Activated B cell treated with CpG ODN at 0.5 μM for 24 hours (primary cell): Measurements from ENCODE around the gene SLAMF9. TPM values are rescaled to one million over a fixed set of nuclear protein-coding genes. Genes with fewer than 3 reads are reported as not detected.

Source experiments
- ATAC-seq: fragments of 200-7000 bp; cut with Tn5 transposase; one replicate; pipeline ENCODE4 v1.10.0; 2021; ENCODE audit warnings: low read depth, mild to moderate bottlenecking, moderate library complexity
- CTCF ChIA-PET: fragments of 350-600 bp; sonication (Branson Sonifier 250); formaldehyde crosslinking; loops from one replicate; lab custom pipeline; 2021; ENCODE audit warnings: antibody characterized with exemption; lab: Charles Lee
- POLR2A ChIA-PET: fragments of 350-600 bp; sonication (Branson Sonifier 250); formaldehyde crosslinking; loops from one replicate; lab custom pipeline; 2021; ENCODE audit warnings: antibody characterized with exemption; lab: Charles Lee
- DNase-seq: peaks from one replicate; pipeline ENCODE4 v3.0.0; 2022
- H3K27ac Mint-ChIP-seq: one replicate; pipeline ENCODE4 v1.8.0; 2020; ENCODE audit warnings: mixed read lengths
- H3K27me3 Mint-ChIP-seq: one replicate; pipeline ENCODE4 v1.8.0; 2021; ENCODE audit warnings: mixed read lengths
- H3K36me3 Mint-ChIP-seq: one replicate; pipeline ENCODE4 v1.8.0; 2021; ENCODE audit warnings: low read depth, mixed read lengths
- H3K4me1 Mint-ChIP-seq: one replicate; pipeline ENCODE4 v1.8.0; 2021; ENCODE audit warnings: mixed read lengths
- H3K4me3 Mint-ChIP-seq: one replicate; pipeline ENCODE4 v1.8.0; 2020; ENCODE audit warnings: mild to moderate bottlenecking, mixed read lengths
- H3K9me3 Mint-ChIP-seq: one replicate; pipeline ENCODE4 v1.8.0; 2020; ENCODE audit warnings: mixed read lengths
- CTCF ChIP-seq: fragments of 200-600 bp; IDR thresholded peaks from one replicate; pipeline ENCODE4 v1.8.0; 2022; ENCODE audit warnings: antibody characterized with exemption, mild to moderate bottlenecking
- intact Hi-C: fragments of 100-400 bp; cut with micrococcal nuclease; formaldehyde crosslinking; loops from one replicate; pipeline ENCODE4 v1.15.1; 2024
- total RNA-seq: library from RNA; stranded (reverse); gene quantifications from 2 replicates; pipeline ENCODE4 v1.2.3, GENCODE V29; 2022

SLAMF9 gene
- total RNA-seq, 1 donor from 2014 or later: not detected

GRCh38 chr1:159942632-159943277 is 11.3 kb downstream of the SLAMF9 start:
- ChIA-PET CTCF (no interaction called here), POLR2A (no interaction called here)
- peaks cover 34% of the 10 kb centered on the region for H3K27me3 Mint-ChIP-seq
- peaks cover 31% of the 10 kb centered on the region for H3K4me1 Mint-ChIP-seq
- no peak for TF ChIP-seq CTCF
- H3K27ac Mint-ChIP-seq: no peak overlapping the region
- no peak overlapping the region for H3K4me3 Mint-ChIP-seq
- intact Hi-C loops: no loop called here
- H3K36me3 Mint-ChIP-seq: no peaks in the 10 kb centered on the region
- no peaks in the 10 kb centered on the region for H3K9me3 Mint-ChIP-seq
- ATAC-seq: no peak
- DNase-seq: no peak

- Mint-ChIP-seq H3K4me1 (peaks cover 40% of the 10 kb centered on the region), H3K9me3 (no peaks in the 10 kb centered on the region), H3K27me3 (peaks cover 34% of the 10 kb centered on the region), H3K4me3 (no peak overlapping the region), H3K27ac (no peak overlapping the region), H3K36me3 (no peaks in the 10 kb centered on the region)
- CTCF ChIA-PET: interaction anchor here (7.6 kb wide), 1 partner anchor 64 kb away, joined by 76 read pairs; no protein-coding TSS in a partner anchor
- no peak for ATAC-seq
- DNase-seq: no peak
- POLR2A ChIA-PET: no interaction called here
- intact Hi-C loops: no loop called here
- TF ChIP-seq CTCF: no peak
Observed at GRCh38 chr1:159941591-159942560, 12.2 kb downstream of the SLAMF9 start.

- no peaks in the 10 kb centered on the region for H3K9me3 Mint-ChIP-seq
- H3K4me3 Mint-ChIP-seq: no peak overlapping the region
- H3K36me3 Mint-ChIP-seq: no peaks in the 10 kb centered on the region
- H3K27ac Mint-ChIP-seq: no peak overlapping the region
- ChIA-PET POLR2A (no interaction called here), CTCF (interaction anchor here (7.6 kb wide), 1 partner anchor 65 kb away, joined by 76 read pairs; no protein-coding TSS in a partner anchor)
- H3K27me3 Mint-ChIP-seq: peaks cover 29% of the 10 kb centered on the region
- peaks cover 47% of the 10 kb centered on the region for H3K4me1 Mint-ChIP-seq
- ATAC-seq (no peak), DNase-seq (no peak)
- TF ChIP-seq CTCF: no peak
- intact Hi-C loops: no loop called here
Observed at GRCh38 chr1:159941141-159941540, 12.9 kb downstream of the SLAMF9 start.

- no peak for TF ChIP-seq CTCF
- no peaks in the 10 kb centered on the region for H3K36me3 Mint-ChIP-seq
- ATAC-seq (no peak), DNase-seq (no peak)
- H3K9me3 Mint-ChIP-seq: no peaks in the 10 kb centered on the region
- H3K4me3 Mint-ChIP-seq: no peak overlapping the region
- peaks cover 50% of the 10 kb centered on the region for H3K4me1 Mint-ChIP-seq
- peaks cover 24% of the 10 kb centered on the region for H3K27me3 Mint-ChIP-seq
- H3K27ac Mint-ChIP-seq: no peak overlapping the region
- CTCF ChIA-PET: interaction anchor here (0.6 to 7.6 kb wide), 4 partner anchors 50 to 279 kb away, joined by 3 to 76 read pairs (median 4); no protein-coding TSS in a partner anchor
- intact Hi-C loops: no loop called here
- POLR2A ChIA-PET: no interaction called here
Observed at GRCh38 chr1:159940006-159940620, 13.9 kb downstream of the SLAMF9 start.
